CD14-positive monocyte (primary cell): Measurements from ENCODE around the gene OR52N4. TPM values are rescaled to one million over a fixed set of nuclear protein-coding genes. Genes with fewer than 3 reads are reported as not detected.

Experiments
- DNase-seq, 3 donors: peaks; one replicate each; pipeline ENCODE4 v3.0.0-alpha.2; 2011 to 2022
- H2AFZ ChIP-seq: 2 replicates; pipeline ENCODE4 v1.6.0; 2012; ENCODE audit warnings: mild to moderate bottlenecking, low read depth, low read length, inconsistent platforms; ENCODE audit not compliant: insufficient read depth, poor library complexity, severe bottlenecking
- H3K27ac ChIP-seq, 2 donors: 1 replicate in 1 of 2; 2 replicates in 1 of 2; pipeline ENCODE4 v1.5.1; 2012 to 2013; ENCODE audit warnings: low read length in 2 of 2, control low read depth in 1 of 2, inconsistent platforms in 1 of 2, low read depth in 1 of 2, mild to moderate bottlenecking in 1 of 2
- H3K27me3 ChIP-seq, 2 donors: one replicate each; pipeline versions ENCODE4 v1.6.0 to v1.6.1; 2011 to 2013; ENCODE audit warnings: low read length in 2 of 2; ENCODE audit not compliant: control insufficient read depth in 2 of 2, insufficient read depth in 2 of 2
- H3K36me3 ChIP-seq, 2 donors: replicated peaks in 1 of 2; 1 replicate in 1 of 2; 2 replicates in 1 of 2; pipeline versions ENCODE4 v1.5.1 to v1.6.1; 2012 to 2013; ENCODE audit warnings: low read length in 2 of 2, control low read depth in 1 of 2, inconsistent platforms in 1 of 2, mild to moderate bottlenecking in 1 of 2; ENCODE audit not compliant: insufficient read depth in 2 of 2, control insufficient read depth in 1 of 2
- H3K4me1 ChIP-seq, 2 donors: 1 replicate in 1 of 2; 2 replicates in 1 of 2; pipeline versions ENCODE4 v1.5.1 to v1.6.1; 2012 to 2013; ENCODE audit warnings: low read length in 2 of 2, control low read depth in 1 of 2, inconsistent platforms in 1 of 2, mild to moderate bottlenecking in 1 of 2, moderate library complexity in 1 of 2; ENCODE audit not compliant: insufficient read depth in 2 of 2, control insufficient read depth in 1 of 2
- H3K4me2 ChIP-seq: replicated peaks from 2 replicates; pipeline ENCODE3; 2012; ENCODE audit warnings: low read length, moderate library complexity, mild to moderate bottlenecking; ENCODE audit not compliant: poor library complexity, severe bottlenecking; ENCODE audit errors: extremely low read depth
- H3K4me3 ChIP-seq, 3 experiments: fragments of 200-600 bp in 1 of 3; sonication (generic) in 1 of 3; replicated peaks in 1 of 3; 1 replicate in 2 of 3; 2 replicates in 1 of 3; pipeline ENCODE4 v1.5.1; 2011 to 2013; ENCODE audit warnings: low read length in 3 of 3, mild to moderate bottlenecking in 3 of 3, control low read depth in 2 of 3, low read depth in 2 of 3, inconsistent platforms in 1 of 3, moderate library complexity in 1 of 3
- H3K79me2 ChIP-seq: 2 replicates; pipeline ENCODE4 v1.6.0; 2012; ENCODE audit warnings: mild to moderate bottlenecking, control low read depth, inconsistent platforms, low read length, moderate library complexity; ENCODE audit not compliant: insufficient read depth
- H3K9ac ChIP-seq: 2 replicates; pipeline ENCODE4 v1.6.0; 2017; ENCODE audit warnings: low read length, mild to moderate bottlenecking; ENCODE audit not compliant: insufficient read depth, poor library complexity, severe bottlenecking
- H3K9me3 ChIP-seq, 2 donors: replicated peaks in 1 of 2; 1 replicate in 1 of 2; 2 replicates in 1 of 2; pipeline versions ENCODE4 v1.5.1 to v1.6.1; 2012 to 2013; ENCODE audit warnings: low read length in 2 of 2, control low read depth in 1 of 2; ENCODE audit not compliant: control insufficient read depth in 1 of 2, insufficient read depth in 1 of 2
- H4K20me1 ChIP-seq: 2 replicates; pipeline ENCODE4 v1.6.0; 2012; ENCODE audit warnings: mild to moderate bottlenecking, low read length, control low read depth, moderate library complexity; ENCODE audit not compliant: insufficient read depth
- H3K27ac Mint-ChIP-seq, 7 donors: one replicate each; pipeline ENCODE4 v1.8.0; 2020; ENCODE audit warnings: mild to moderate bottlenecking in 7 of 7, mixed read lengths in 7 of 7, moderate library complexity in 6 of 7, inconsistent platforms in 2 of 7
- H3K27me3 Mint-ChIP-seq, 3 donors: one replicate each; pipeline ENCODE4 v1.8.0; 2021 to 2022; ENCODE audit warnings: low read depth in 3 of 3, mild to moderate bottlenecking in 3 of 3, mixed read lengths in 3 of 3, moderate library complexity in 3 of 3, inconsistent platforms in 1 of 3
- H3K36me3 Mint-ChIP-seq, 2 donors: one replicate each; pipeline ENCODE4 v1.8.0; 2020; ENCODE audit warnings: mixed read lengths in 2 of 2, inconsistent platforms in 1 of 2, mild to moderate bottlenecking in 1 of 2
- H3K4me1 Mint-ChIP-seq: one replicate; pipeline ENCODE4 v1.8.0; 2020; ENCODE audit warnings: mild to moderate bottlenecking, mixed read lengths
- H3K4me3 Mint-ChIP-seq, 2 donors: one replicate each; pipeline ENCODE4 v1.8.0; 2020; ENCODE audit warnings: mild to moderate bottlenecking in 2 of 2, mixed read lengths in 2 of 2, moderate library complexity in 1 of 2
- H3K9me3 Mint-ChIP-seq, 7 donors: one replicate each; pipeline ENCODE4 v1.8.0; 2020 to 2022; ENCODE audit warnings: mixed read lengths in 7 of 7, mild to moderate bottlenecking in 6 of 7, moderate library complexity in 6 of 7, inconsistent platforms in 2 of 7
- CTCF ChIP-seq: fragments of 200-600 bp; IDR thresholded peaks from one replicate; pipeline ENCODE4 v1.8.0; 2022; ENCODE audit warnings: antibody characterized with exemption, mild to moderate bottlenecking
- WGBS: methylation state at CpG from one replicate; pipeline ENCODE4 v1.1.5; 2013; ENCODE audit warnings: missing lambda C conversion rate; ENCODE audit not compliant: insufficient coverage; 5-methylcytosine and 5-hydroxymethylcytosine counted together
- intact Hi-C, 2 donors: fragments of 100-400 bp; cut with micrococcal nuclease; formaldehyde crosslinking; loops; one replicate each; pipeline versions ENCODE4 v1.15.0 to v1.15.1; 2023
- polyA plus RNA-seq, 3 donors: library from polyadenylated mRNA; depleted of rRNA in 1 of 3; unstranded in 2 of 3; stranded (reverse) in 1 of 3; fragments of 300-500 nt in 2 of 3; fragments of >200 nt in 1 of 3; fragmentation: Illumina TruSeq in 2 of 3; gene quantifications; 1 replicate in 2 of 3; 2 replicates in 1 of 3; pipeline ENCODE4 v1.2.3, GENCODE V29; 2012 to 2021

OR52N4 gene
- polyA plus RNA-seq, 3 donors, result 0.24 to 0.31 TPM; not detected in 1

- 78% methylated on average over 1 of the region's 1 CpG for WGBS
- Mint-ChIP-seq H3K36me3 (no peaks in the 10 kb centered on the region), H3K27me3 (no peaks in the 10 kb centered on the region), H3K9me3 (no peaks in the 10 kb centered on the region), H3K4me3 (no peak overlapping the region), H3K27ac (no peak overlapping the region), H3K4me1 (no peaks in the 10 kb centered on the region)
- H3K27me3 ChIP-seq, result no peaks in the 10 kb centered on the region
- intact Hi-C loops, result no loop called here
- H3K79me2 ChIP-seq, result no peaks in the 10 kb centered on the region
- no peak for DNase-seq
- H3K4me2 ChIP-seq, result no peak overlapping the region
- no peak overlapping the region for H3K4me3 ChIP-seq
- no peak overlapping the region for H3K27ac ChIP-seq
- H2AFZ ChIP-seq, result no peak overlapping the region
- no peaks in the 10 kb centered on the region for H3K4me1 ChIP-seq
- no peaks in the 10 kb centered on the region for H4K20me1 ChIP-seq
- TF ChIP-seq CTCF, result no peak
- no peaks in the 10 kb centered on the region for H3K9me3 ChIP-seq
- no peaks in the 10 kb centered on the region for H3K36me3 ChIP-seq
- no peak overlapping the region for H3K9ac ChIP-seq
Observed at GRCh38 chr11:5767056-5767455, 13.0 kb downstream of the OR52N4 start.

GRCh38 chr11:5783255-5783654 is 29.2 kb downstream of the OR52N4 start, which contains the start of gene OR52N5:
Gene OR52N5, minus strand, starts transcription at chr11:5783355. Its CDS starts 4,721 bp downstream, at chr11:5778634.
- H3K9ac ChIP-seq, result no peak within 1 kb of the TSS
- Mint-ChIP-seq H3K27ac (no peak within 1 kb of the TSS), H3K27me3 (no peaks in the 10 kb centered on the region), H3K36me3 (no peaks in the 10 kb centered on the region), H3K9me3 (peaks cover 0 to 2% (median 0%) of the 10 kb centered on the region in 7 donors), H3K4me1 (no peaks in the 10 kb centered on the region), H3K4me3 (no peak within 1 kb of the TSS)
- H3K9me3 ChIP-seq, result no peaks in the 10 kb centered on the region
- no peak for DNase-seq
- H3K79me2 ChIP-seq, result no peaks in the 10 kb centered on the region
- WGBS, result 60% methylated on average over 1 of the region's 4 CpGs
- no peaks in the 10 kb centered on the region for H3K36me3 ChIP-seq
- no peak for TF ChIP-seq CTCF
- no peaks in the 10 kb centered on the region for H3K27me3 ChIP-seq
- no peak within 1 kb of the TSS for H3K27ac ChIP-seq
- intact Hi-C loops, result no loop called here
- no peaks in the 10 kb centered on the region for H4K20me1 ChIP-seq
- no peak within 1 kb of the TSS for H2AFZ ChIP-seq
- no peaks in the 10 kb centered on the region for H3K4me1 ChIP-seq
- no peak within 1 kb of the TSS for H3K4me3 ChIP-seq
- H3K4me2 ChIP-seq, result no peak within 1 kb of the TSS
